ENCODE measurements around the gene OR4S2. TPM values are rescaled to one million over a fixed set of nuclear protein-coding genes. Genes with fewer than 3 reads are reported as not detected.

The OR4S2 gene
- total RNA-seq, 2 donors from 2014 or later: not detected

Other genes starting within 250 kb of the OR4S2 start
- not detected for gene OR4C15, start 93.9 kb upstream of the OR4S2 start, total RNA-seq
- gene OR4C16, start 76.2 kb upstream of the OR4S2 start, total RNA-seq: not detected
- gene OR4C11, start 40.7 kb upstream of the OR4S2 start, total RNA-seq: not detected
- gene OR4P4, start 13.2 kb upstream of the OR4S2 start, total RNA-seq: not detected
- not detected for gene OR4C6, start 13.9 kb downstream of the OR4S2 start, total RNA-seq
- not detected for gene OR5D13, start 125.1 kb downstream of the OR4S2 start, total RNA-seq
- gene OR5D14, start 147.2 kb downstream of the OR4S2 start, total RNA-seq: not detected
- gene OR5L1, start 163.0 kb downstream of the OR4S2 start, total RNA-seq: not detected
- not detected for gene OR5D18, start 171.3 kb downstream of the OR4S2 start, total RNA-seq
- not detected for gene OR5L2, start 178.9 kb downstream of the OR4S2 start, total RNA-seq
- gene OR5D16, start 190.4 kb downstream of the OR4S2 start, total RNA-seq: not detected
- gene TRIM51, start 235.0 kb downstream of the OR4S2 start, total RNA-seq: not detected

Data from activated T-helper 17 cell treated with anti-CD3 and anti-CD28 coated beads, Interleukin-2, amount 50 U/mL, for 72 hours (primary cell).